ENCODE data around the gene GNB5.
"Not testable (repeated sequence)": the region's sequence is repeated elsewhere in the genome, so short reads cannot be mapped to it uniquely, and the experiment has no call there.

GNB5 gene

DNA sequence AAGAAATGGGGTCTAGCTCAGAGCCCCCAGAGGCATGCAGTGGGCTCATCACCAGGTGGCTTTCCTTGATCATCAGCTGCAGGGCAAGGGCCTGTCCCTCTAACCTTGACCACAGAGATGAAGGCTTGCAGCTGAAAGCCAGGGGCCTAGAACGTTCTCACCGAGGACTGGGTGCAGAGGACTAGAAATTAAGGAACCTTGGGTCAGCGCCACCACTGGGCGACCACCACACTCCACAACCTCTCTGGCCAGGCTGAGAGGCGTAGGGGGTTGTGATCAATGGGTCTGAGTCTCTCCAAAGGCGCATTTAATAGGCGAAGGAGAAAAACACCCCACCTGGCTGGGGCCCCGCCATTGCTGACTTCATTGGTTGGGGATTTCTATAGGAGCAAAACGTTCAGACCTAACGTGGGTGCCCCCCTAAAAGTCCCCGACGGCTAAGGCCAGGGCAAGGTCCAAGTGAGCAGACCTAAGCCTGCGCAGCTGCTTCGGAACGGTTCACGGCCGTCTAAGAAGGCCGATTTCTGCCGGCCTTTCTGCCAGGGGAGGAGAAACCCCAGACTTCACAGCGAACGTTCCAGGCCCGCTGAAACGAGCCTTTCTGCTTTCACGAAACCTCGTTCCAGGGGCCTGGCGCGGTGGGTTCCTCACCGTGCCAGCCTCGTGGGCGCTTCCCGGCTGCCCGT, 79.5 kb downstream of the GNB5 start:
- no peak for DNase-seq

DNA sequence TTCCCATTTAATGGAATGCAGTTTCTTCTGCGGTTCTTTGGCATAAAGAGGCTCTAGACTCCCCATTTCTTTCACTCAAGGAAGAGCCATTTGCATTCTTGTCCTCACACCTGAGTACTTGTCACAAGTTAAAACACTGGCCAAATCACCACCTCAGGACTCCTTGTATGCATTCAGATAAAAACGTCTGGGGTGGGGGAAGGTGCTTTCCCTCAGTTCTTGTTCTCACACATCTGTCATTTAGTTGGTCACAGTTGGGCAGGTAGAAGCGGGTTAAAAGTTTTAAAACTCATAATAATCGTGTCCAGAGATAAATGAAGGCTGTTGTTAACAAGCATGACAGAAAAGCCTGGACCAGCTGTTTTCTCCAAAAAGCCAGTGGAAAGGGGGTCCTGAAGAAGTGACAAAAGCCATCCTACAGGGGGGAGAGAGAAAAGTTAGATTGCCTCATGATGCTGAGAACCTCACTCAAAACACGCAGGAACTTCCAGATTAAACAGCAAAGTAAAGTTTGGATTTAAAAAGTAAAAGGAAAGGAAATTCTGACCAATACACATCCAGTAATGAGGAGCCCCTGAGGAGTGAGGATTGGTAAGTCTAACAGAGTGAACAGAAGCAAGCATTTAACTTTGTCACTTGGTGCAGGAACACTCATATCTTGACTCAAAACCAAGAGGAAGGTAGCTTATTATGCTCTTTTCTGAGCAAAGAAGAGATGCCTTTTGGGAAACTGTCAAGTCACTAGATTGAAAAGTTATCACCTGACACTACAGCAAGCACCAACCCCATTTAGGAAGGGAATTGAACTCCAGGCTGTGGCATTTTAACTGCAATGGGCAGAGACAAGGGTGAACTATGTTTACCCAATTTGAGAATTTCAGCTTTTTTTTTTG, 81.4 kb downstream of the GNB5 start:
- DNase-seq, result no peak

DNA sequence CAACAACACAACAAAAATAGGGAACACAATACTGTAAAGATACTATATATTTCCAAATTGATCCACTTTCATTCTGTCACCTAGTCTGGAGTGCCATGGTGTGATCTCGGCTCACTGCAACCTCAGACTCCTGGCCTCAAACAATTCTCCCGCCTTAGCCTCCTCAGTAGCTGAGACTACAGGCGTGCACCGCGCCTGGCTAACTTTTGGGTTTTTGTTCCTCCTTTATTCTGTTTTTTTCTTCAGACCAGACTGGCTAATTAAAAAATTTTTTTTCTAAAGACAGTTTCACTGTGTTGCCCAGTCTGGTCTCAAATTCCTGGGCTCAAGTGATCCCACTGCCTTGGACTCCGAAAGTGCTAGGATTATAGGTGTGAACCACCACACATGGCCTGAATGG, 84.0 kb downstream of the GNB5 start:
- no peak for DNase-seq

DNA sequence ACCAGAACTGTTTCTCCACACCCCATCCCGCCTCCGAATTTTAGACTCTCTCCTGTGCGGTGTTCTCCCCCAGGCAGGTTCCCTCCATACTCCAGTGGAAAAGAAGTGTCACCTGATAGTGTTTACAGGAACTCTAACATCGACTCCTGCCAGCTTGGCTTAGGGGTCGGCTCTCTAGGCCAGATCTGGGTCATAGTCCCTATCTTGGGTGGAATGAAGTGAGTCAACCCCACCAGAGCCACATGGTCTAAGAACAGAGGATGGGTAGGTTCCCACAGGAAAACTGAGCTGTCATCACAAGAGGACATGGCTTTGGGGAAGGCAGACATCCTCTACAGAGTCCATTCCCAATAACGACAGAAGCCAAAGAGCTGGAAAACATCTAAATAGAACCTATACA, 84.6 kb downstream of the GNB5 start:
- DNase-seq, result no peak

DNA sequence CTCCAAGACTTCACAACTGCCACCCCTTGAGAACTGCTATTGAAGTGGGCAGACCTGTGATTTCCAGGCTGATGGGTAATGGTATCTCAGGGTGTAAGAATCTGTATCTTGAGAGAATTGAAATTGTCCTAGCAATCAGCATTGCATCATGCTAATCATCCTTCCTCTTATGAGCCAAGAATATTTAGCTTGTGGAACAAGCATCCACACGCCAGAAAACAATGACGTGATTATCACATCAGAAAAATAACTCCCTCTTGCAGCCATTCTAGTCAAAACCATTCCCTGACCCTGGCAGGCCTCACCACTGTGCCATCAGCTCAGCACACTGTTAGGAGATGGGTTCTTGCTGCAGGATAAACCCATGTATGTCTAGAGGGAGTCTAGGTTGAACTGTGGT, 85.3 kb downstream of the GNB5 start:
- DNase-seq, result no peak

DNA sequence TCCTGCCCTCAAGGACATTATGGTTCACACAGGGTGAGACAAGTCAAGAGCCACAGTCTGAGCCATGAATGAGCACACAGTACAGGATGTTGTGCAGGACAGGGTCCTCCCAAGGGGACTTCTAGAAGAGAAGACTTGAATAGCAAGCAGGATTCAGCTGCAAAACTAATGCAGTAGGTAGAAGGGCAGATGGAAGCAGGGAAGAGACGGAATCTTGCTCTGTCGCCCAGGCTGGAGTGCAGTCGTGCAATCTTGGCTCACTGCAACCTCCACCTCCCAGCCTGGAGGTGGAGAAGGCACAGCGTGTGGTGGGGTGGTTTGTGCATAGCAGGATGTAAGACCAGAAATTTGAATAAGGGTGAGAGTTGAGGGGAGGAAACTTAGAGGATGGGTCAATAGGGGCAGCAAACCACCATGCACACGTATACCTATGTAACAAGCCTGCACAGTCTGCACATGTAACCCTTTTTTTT, 86.6 kb downstream of the GNB5 start:
- no peak for DNase-seq

DNA sequence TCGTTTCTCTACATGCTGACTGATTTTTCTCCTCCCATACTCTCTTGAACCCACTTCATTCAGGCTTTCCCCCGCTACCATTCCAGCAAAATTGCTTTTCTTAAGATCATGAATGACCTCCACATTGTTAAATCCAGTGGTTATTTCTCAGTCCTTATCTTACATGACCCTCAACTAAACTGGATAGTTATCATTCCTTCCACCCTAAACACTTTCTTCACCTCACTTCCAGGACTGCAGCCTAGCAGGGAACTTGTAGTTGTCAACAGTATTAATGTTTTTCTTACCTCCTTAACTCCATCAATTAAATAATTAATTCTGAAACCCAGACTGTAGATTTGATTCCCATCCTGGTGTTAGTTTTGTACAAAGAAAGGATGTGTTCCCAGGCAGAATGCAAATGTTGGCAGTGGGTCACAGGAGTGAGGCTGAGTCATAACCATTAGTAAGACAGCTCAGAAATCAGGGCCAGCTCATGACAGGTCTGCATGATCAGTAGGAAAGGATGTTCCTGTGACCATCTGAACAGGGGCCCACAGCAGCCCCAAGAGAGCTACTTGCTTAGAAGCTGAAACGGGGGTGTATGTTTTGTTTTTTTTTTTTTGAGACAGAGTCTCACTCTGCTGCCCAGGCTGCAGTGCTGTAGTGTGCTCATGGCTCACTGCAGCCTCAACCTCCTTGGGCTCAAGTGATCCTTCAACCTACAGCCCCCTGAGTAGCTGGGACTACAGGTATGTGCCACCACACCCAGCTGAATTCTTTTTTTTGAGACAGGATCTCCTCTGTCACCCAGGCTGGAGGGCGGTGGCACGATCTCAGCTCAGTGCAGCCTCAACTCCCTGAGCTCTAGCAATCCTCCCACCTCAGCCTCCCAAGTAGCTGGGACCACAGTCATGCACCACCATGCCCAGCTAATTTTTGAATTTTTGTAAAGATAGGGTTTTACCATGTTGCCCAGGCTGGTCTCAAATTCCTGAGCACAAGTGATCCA, 87.7 kb downstream of the GNB5 start:
- no peak for DNase-seq

DNA sequence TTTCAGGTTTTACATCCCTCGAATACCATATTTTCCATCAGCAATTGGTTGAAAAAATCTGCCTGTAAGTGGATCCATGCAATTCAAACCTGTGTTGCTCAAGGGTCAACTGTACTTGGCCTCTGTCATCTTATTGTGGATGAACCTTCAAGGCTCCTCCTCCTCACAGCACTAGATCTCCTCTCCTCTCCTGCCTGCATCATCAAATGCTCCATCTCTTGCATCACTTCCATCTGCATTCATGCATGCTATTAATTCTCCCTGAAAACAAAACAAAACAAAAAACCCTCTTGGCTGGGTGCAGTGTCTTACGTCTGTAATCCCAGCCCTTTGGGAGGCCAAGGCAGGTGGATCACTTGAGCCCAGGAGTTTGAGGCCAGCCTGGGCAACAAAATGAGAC, 88.7 kb downstream of the GNB5 start:
- DNase-seq, result no peak

DNA sequence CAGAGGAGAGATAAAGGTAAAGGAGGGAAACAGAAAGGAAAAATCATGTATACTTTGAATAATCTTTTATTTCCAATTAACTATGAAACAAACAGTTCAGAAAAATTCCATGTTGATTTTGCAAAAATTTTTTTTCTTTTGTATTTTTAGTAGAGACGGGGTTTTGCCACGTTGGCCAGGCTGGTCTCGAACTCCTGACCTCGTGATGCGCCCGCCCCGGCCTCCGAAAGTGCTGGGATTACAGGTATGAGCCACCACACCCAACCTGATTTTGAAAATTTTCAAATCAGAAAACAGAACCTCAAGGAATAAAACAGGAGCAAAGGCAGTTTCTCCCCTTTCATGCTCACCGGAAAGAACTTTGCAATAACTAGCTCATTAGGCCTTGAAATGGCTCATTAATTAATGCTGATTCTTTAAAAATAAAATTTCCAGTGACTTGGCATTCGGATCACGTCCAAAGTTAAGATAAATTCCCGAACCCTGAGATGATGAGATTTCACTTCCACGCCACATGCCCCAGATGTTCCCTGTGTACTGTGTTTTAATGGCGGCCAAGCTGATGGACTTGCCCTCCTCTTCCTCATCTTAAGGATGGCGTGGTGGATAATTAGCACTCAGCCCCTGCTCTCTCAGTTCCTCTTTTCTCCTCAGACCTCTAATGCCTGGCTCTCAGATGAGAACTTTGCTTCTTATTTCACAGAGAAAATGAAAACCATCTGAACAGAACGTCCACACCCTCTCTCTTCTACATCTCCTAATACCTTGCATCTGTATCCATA, 89.5 kb downstream of the GNB5 start:
- no peak for DNase-seq

DNA sequence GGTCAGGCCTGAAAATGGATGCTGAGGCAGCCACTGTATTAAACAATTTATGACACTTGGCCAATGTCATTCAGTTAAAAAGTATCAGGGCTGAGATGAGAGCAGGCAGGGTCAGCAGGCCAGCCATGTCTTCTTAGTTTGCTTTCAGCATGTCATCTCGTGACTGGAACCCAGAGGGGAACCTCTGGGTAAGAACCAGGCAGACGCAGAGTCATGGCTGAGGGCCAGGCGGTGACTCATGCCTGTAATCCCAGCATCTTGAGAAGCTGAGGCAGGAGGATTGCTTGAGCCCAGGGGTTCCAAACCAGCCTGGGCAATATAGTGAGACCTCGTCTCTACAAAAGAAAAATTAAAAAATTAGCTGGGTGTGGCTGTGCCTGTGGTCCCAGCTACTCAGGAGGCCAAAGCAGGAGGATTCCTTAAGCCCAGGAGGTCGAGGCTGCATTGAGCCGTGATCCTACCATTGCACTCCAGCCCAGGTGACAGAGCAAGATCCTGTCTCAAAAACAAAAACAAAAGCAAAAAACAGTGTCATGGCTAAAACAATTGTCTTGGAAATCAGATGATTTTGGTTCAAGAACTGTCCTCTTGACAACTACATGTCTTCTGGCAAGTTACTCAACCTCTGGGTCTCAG, 90.3 kb downstream of the GNB5 start:
- DNase-seq, result no peak

DNA sequence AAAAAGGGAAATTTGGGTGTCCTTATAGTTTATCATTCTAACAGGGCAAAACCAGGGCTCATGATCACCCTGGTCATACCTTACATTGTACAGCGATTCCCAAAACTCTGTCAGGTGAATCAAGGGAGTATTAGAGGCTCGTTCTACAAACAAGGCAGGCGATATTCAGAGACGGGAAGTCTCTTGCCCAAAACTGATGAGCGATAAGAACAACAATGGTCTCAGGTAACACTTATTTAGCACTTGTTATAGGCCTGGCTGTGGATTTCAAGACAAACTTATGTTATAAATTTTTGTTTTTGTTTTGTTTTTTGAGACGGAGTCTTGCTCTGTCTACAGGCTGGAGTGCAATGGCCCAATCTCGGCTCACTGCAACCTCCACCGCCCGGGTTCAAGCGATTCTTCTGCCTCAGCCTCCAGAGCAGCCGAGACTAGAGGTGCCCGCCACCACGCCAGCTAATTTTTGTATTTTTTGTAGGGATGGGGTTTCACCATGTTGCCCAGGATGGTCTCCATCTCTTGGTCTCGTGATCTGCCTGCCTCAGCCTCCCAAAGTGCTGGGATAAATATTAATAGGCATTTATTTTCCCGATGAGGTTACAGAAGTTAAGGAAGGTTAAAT, 91.4 kb downstream of the GNB5 start:
- DNase-seq, result no peak

DNA sequence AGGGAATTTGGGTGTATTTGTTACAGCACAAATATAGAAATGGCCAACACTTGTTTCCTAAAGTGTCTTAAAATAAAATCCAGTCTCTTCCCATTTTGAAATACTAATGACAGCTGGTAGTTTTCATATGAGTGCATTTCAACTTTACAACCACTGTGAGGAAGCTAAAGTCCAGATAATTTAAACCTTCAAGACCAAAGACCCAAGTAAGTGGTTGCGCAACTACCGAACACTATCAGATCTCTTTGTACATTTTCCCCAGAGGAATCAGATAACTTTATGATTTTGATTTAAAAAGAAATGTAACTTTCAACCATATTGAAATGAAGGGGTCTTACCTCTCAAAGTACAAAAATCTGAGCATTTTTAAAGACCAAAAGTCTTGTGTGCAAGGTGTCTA, 92.9 kb downstream of the GNB5 start:
- no peak for DNase-seq

DNA sequence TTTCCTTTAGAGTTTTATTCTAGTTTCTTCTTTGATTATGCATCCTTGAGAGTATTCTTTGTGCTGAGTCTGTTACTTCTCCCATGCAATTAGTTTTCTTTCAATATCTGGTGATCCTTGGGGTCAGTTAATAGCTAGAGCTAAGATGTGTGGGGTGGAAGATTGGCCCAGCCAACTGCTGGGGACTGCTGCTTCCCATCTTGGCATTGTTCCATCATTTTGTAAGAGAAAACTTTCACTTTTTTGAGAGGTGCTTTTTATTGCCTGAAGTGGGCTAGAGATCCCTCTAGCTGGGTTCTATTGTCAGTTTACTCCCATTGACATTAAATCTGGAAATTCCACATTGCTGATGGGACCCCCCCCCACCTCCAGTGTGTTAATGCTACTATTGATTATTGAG, 94.0 kb downstream of the GNB5 start:
- no peak for DNase-seq

DNA sequence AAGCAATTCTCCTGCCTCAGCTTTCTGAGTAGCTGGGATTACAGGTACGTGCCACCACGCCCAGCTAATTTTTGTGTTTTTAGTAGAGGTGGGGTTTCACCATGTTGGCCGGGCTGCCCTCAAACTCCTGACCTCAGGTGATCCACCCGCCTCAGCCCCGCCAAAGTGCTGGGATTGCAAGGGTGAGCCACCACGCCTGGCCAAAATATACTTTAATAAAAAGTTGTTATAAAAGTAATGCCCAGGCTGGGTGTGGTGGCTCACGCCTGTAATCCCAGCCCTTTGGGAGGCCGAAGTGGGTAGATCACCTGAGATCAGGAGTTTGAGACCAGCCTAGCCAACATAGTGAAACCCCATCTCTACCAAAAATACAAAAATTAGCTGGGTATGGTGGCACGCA, 94.7 kb downstream of the GNB5 start:
- not testable (repeated sequence) for DNase-seq

DNA sequence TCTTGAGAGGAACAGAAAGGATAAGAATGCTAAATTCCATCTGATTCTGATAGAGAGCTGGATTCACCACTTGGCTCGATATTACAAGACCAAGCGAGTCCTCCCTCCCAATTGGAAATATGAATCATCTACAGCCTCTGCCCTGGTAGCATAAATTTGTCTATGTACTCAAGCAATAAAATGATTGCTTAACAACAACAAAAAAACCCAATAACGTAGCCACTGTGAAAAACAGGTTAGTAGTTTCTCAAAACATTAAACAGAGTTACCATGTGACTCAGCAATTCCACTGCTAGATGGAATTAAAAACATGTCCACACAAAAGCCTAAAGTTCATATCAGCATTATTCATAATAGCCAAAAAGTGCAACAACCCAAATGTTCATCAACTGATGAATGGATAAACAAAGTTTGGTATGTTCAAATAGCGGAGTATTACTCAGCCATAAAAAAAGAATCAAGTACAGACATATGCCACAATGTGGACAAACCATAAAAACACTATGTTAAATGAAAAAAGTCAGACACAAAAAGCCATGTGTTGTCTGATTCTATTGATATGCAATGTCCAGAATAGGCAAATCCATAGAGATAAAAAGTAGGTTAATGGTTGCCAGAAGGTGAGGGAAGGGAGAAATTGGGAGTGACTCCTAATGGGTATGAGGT, 95.5 kb downstream of the GNB5 start:
- no peak for DNase-seq

DNA sequence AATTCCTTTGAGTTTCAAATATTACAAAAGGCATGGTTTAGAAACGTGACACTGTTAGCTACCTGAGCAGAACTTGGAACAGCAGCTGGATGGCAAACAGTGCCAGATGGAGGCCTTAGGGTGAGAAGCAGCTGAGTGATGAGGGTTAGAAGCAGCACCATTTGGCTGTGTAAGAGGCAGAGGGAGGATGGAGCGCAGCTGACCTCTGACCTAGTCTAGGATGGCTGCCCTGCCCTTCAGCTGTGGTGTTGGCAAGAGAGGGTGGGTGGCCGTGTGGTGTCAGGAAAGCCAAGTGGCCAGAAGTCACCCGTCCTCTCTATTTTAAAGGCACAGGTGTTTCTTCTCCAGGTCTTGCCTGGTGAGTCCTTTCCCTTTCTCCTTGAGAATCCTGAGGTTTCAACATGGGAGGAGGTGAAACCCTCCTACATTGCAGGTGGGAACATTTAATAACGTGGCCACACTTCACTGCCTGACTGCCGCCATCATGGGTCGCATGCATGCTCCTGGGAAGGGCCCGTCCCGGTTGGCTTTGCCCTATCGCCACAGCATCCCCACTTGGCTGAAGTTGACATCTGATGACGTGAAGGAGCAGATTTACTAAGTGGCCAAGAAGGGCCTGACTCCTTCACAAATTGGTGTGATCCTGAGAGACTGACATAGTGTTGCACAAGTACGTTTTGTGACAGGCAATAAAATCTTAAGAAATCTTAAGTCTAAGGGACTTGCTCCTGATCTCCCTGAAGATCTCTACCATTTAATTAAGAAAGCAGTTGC, 96.2 kb downstream of the GNB5 start:
- DNase-seq, result no peak

DNA sequence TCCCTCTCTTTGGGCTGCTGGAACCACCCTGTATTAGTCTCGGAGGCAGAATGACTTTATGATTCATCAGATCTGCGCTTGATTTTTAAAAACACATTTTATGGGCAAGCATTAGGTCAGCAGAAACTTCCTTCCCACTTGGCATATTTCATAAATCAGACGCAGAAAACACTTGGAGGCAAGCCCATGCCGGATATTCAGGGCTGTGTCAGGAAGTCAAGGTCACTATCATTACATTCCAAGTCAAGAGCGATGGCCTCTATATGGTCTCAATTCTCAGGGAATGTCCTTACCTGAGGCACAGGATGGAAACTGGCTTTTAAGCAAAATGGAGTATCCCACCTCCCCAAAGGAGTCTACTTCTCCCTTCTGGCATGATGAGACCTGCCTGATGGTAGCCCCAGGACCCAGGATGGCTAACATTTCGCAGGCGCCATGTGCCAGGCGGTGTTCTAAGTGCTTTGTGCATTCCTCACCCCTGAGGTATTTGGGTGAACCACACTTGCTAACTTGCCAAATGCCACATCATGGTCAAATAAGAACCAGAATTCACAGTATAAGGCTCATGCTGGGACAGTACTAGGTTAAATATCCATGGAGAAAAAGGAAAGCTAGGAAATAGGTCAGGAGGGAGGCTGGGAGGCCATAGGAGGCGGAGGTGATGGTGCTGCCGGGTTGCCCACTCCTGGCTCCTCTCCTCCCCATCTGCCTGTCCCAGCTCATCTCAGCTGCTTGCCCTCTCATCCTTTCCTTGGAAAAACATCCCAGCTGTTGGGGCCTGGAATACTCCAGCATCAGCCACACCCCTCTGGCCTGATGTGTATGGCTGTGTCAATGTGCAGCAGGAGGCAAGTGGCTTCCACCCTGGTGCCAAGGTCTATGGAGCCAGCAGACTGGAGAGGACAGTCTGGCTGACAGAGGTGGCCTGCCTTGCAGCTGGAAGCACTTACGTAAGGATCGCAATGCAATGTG, 97.4 kb downstream of the GNB5 start:
- DNase-seq, result no peak

DNA sequence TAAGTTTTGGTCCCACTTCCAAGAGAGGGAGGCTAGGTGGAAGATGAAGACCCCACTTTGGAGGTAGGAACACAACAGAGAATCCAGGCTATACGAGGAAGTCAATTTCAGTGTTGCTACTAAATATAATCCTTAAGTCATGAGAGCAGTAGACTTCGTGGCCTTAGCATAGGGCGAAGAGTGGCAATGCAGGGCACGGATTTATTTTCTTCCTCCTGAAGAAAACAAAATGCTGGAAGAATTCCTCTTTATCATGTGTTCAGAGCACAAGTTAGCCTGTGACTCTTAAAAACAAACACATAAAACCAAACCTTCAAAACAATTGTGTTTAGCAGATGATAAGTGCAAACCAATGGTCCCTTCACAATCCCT, 98.0 kb downstream of the GNB5 start:
- DNase-seq, result no peak

DNA sequence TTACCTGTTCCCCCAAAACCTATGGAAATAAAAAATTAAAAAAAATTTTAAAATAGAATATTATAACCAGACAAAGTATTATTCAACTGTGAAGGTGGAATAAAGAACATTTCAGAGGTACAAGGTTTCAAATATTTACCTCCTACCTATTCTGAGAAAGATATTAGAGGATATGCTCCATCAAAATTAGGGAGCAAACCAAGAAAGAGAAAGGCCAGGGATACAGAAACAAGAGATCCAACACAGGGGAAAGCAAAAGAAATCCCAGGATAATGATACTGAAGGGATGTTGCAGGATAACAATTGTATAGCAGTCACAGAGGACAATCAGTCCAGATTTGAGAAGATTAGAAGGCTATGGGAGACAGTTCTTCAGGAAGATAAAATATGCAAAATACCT, 101.0 kb downstream of the GNB5 start:
- no peak for DNase-seq

Data from SIG-M5 (cell line).